Cerebellar nuclear complex (tissue), 1 donor: ENCODE data around the gene ZNF618.
A peak's percentile ranks its signal among the peaks of the same experiment; 100 is the strongest.
"Not testable (repeated sequence)": the region's sequence is repeated elsewhere in the genome, so short reads cannot be mapped to it uniquely, and the experiment has no call there.

Experiments used
- DNase-seq, 2 experiments: peaks; one replicate each; lab custom pipeline; 2025; lab: John Stamatoyannopoulos, UW

The ZNF618 gene

GRCh38 chr9:114082017-114082762 lies 206.1 kb downstream of the ZNF618 start:
- peak in 1 of 2 experiments; percentile 77 for DNase-seq

- not testable (repeated sequence) for DNase-seq
Observed at GRCh38 chr9:114082763-114083412, 206.8 kb downstream of the ZNF618 start.

- no peak for DNase-seq
Observed at GRCh38 chr9:114083666-114084065, 207.6 kb downstream of the ZNF618 start.

- DNase-seq = no peak
Observed at GRCh38 chr9:114084282-114085073, 208.4 kb downstream of the ZNF618 start.

GRCh38 chr9:114085387-114085789 lies 209.3 kb downstream of the ZNF618 start:
- no peak for DNase-seq

GRCh38 chr9:114086009-114086408 lies 209.9 kb downstream of the ZNF618 start:
- no peak for DNase-seq

- DNase-seq = no peak
Observed at GRCh38 chr9:114086607-114087006, 210.5 kb downstream of the ZNF618 start.

GRCh38 chr9:114087721-114088120 lies 211.6 kb downstream of the ZNF618 start:
- no peak for DNase-seq

- no peak for DNase-seq
Observed at GRCh38 chr9:114088571-114089170, 212.6 kb downstream of the ZNF618 start.

- DNase-seq = no peak
Observed at GRCh38 chr9:114089206-114089840, 213.2 kb downstream of the ZNF618 start.

- no peak for DNase-seq
Observed at GRCh38 chr9:114090798-114091197, 214.7 kb downstream of the ZNF618 start.

- no peak for DNase-seq
Observed at GRCh38 chr9:114091711-114092110, 215.6 kb downstream of the ZNF618 start.

GRCh38 chr9:114092336-114092735 lies 216.2 kb downstream of the ZNF618 start:
- DNase-seq = no peak

- DNase-seq = no peak
Observed at GRCh38 chr9:114093031-114093471, 216.9 kb downstream of the ZNF618 start.

- DNase-seq = no peak
Observed at GRCh38 chr9:114093761-114094505, 217.8 kb downstream of the ZNF618 start.

- no peak for DNase-seq
Observed at GRCh38 chr9:114094971-114095370, 218.9 kb downstream of the ZNF618 start.

- DNase-seq = no peak
Observed at GRCh38 chr9:114096041-114096511, 220.0 kb downstream of the ZNF618 start.

GRCh38 chr9:114096866-114097612 lies 220.9 kb downstream of the ZNF618 start:
- DNase-seq = no peak

- DNase-seq = no peak
Observed at GRCh38 chr9:114097613-114098020, 221.5 kb downstream of the ZNF618 start.
